Measurements from ENCODE around the gene GNAO1. TPM values are rescaled to one million over a fixed set of nuclear protein-coding genes. Genes with fewer than 3 reads are reported as not detected.

GNAO1 gene
- total RNA-seq, 4 donors from 2014 or later = 0.67 to 4.0 (median 2.2) TPM

- intact Hi-C loops (cut with DNase I; ENCODE audit: low total_unique reads) = no loop called here
- no peak for DNase-seq (ENCODE audit: low spot score in 2 of 2)
- WGBS, 2 donors = 95 to 97% methylated on average over 6 of the region's 6 CpGs
- no peak overlapping the region for H3K4me3 ChIP-seq (ENCODE audit: low read depth, poor library complexity, severe bottlenecking)
- TF ChIP-seq CTCF (IDR thresholded peaks at IDR 0.05) = no peak
- no peak for TF ChIP-seq POLR2A (IDR thresholded peaks at IDR 0.05)
Observed at GRCh38 chr16:56367764-56368163, 176.5 kb downstream of the GNAO1 start.

DNA sequence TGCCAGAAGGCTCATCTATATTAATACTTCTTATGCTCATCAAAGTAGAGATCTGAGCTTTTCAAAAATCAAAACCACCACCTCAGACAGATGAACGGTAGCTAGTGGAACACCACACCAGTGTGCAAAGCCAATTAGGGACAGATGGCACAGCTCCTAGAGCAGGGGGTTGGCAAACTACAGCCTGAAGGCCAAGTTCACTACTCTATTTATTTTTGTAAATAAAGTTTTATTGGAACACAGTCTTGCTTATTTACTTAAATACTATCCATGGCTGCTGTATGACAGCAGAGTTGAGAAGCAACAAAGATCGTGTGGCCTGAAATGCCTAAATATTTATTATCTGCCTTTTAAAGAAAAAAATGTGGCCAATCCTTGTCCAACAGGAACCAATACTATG, 177.3 kb downstream of the GNAO1 start:
- TF ChIP-seq POLR2A (IDR thresholded peaks at IDR 0.05) (no peak), CTCF (IDR thresholded peaks at IDR 0.05) (no peak)
- DNase-seq (ENCODE audit: low spot score in 2 of 2) = no peak
- WGBS, 2 donors = 93% methylated on average over 2 of the region's 2 CpGs
- no peak overlapping the region for H3K4me3 ChIP-seq (ENCODE audit: low read depth, poor library complexity, severe bottlenecking)
- intact Hi-C loops (cut with DNase I; ENCODE audit: low total_unique reads) = no loop called here

- H3K4me3 ChIP-seq (ENCODE audit: low read depth, poor library complexity, severe bottlenecking) = no peak overlapping the region
- no peak for DNase-seq (ENCODE audit: low spot score in 2 of 2)
- intact Hi-C loops (cut with DNase I; ENCODE audit: low total_unique reads) = no loop called here
- TF ChIP-seq POLR2A (IDR thresholded peaks at IDR 0.05) = no peak
- no peak for TF ChIP-seq CTCF (IDR thresholded peaks at IDR 0.05)
- WGBS, 2 donors = 89 to 92% methylated on average over 5 of the region's 5 CpGs
Observed at GRCh38 chr16:56369202-56369601, 177.9 kb downstream of the GNAO1 start.

- H3K4me3 ChIP-seq (ENCODE audit: low read depth, poor library complexity, severe bottlenecking) = no peak overlapping the region
- intact Hi-C loops (cut with DNase I; ENCODE audit: low total_unique reads) = no loop called here
- WGBS, 2 donors = 76 to 83% methylated on average over 2 of the region's 2 CpGs
- DNase-seq (ENCODE audit: low spot score in 2 of 2) = no peak
- no peak for TF ChIP-seq POLR2A (IDR thresholded peaks at IDR 0.05)
Observed at GRCh38 chr16:56370185-56370874, 179.0 kb downstream of the GNAO1 start.

DNA sequence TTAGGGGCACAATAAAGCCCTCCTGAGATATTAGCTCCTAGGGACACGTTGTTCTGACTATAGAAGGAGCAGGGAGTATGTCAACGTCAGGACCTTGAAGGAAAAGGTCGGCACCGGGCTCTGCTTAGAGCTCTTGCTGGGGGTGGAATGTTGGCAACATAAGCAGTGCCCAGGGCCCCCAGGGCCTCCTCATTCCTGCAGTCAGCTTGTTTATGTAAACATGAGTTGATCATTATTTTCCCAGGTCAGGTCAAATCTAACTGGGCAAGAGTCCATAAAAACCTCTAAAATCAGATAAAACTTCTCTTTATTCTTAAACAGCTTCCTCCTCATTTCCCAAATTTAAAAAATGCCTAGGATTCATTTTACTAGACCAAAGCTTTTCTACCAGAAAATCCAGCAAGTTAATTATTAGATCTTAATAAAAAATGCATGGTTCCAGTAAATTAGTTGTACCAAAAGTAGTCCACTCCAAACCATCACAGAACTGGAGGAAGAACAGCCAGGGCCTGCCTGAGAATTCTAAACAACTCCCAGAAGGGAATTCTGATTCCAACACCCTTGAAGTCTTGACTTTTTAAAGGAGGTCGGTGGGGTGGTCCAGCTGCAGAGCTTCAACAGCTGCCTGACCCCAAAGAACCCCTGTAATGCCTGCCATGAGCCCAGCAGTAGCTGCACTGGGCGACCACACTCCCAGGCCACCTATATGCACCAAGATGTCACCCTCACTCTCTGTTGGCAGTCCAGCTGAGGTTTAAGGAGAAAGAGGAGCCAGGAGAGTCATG, 179.8 kb downstream of the GNAO1 start:
- no peak overlapping the region for H3K4me3 ChIP-seq (ENCODE audit: low read depth, poor library complexity, severe bottlenecking)
- no peak for TF ChIP-seq CTCF (IDR thresholded peaks at IDR 0.05)
- no peak for TF ChIP-seq POLR2A (IDR thresholded peaks at IDR 0.05)
- DNase-seq (ENCODE audit: low spot score in 2 of 2) = no peak
- WGBS, 2 donors = 40 to 51% methylated on average over 6 of the region's 6 CpGs
- intact Hi-C loops (cut with DNase I; ENCODE audit: low total_unique reads) = no loop called here

DNA sequence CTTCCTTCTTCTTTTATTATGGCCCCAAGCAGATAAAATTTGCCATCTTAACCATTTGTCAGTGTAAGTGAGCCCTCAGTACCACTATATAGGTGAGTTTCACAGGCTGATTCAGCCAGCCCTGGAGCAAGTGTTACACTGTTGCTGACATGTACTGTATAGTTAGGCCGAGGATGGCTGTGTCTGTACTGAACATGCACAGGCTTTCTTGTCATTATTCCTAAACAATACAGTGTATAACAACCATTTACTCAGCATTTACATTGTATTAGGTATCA, 180.3 kb downstream of the GNAO1 start:
- no peak for DNase-seq (ENCODE audit: low spot score in 2 of 2)
- TF ChIP-seq POLR2A (IDR thresholded peaks at IDR 0.05) (no peak), CTCF (IDR thresholded peaks at IDR 0.05) (no peak)
- WGBS, 2 donors = 46 to 77% methylated on average over 1 of the region's 1 CpG

More for the DNA sequence above, 180.3 kb downstream of the GNAO1 start:
- no peak overlapping the region for H3K4me3 ChIP-seq (ENCODE audit: low read depth, poor library complexity, severe bottlenecking)
- intact Hi-C loops (cut with DNase I; ENCODE audit: low total_unique reads) = no loop called here
